Testis (tissue), 2 donors: ENCODE results near the gene COX7B2.

Experiments used
- POLR2A ChIP-seq: fragments of 450-650 bp; IDR thresholded peaks from one replicate; pipeline ENCODE4 v1.6.1; 2017; ENCODE audit warnings: antibody characterized with exemption, mild to moderate bottlenecking, moderate library complexity
- TF ChIP-seq, protein P1 (sequence below), 3 experiments: fragments of 450-650 bp in 2 of 3; fragments of 200-600 bp in 1 of 3; sonication (generic) in 1 of 3; IDR thresholded peaks; one replicate each; pipeline ENCODE4 v1.5.1; 2016 to 2019; ENCODE audit warnings: antibody characterized with exemption in 3 of 3, mild to moderate bottlenecking in 2 of 3, moderate library complexity in 1 of 3

DNA sequence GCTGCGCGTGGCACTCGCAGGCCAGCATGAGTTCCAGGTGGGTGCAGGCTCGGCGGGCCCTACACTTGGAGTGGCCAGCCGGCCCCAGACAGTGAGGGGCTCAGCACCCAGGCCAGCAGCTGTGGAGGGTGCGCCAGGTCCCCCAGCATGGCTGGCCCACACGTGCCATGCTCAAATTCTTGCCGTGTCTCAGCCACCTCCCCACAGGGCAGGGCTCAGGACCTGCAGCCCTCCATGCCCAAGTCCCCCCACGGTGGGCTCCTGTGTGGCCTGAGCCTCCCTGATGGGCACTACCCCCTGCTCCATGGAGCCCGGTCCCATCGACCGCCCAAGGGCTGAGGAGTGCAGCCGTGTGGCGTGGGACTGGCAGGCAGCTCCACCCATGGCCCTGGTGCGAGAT is 210.2 kb downstream of the COX7B2 start:
- TF ChIP-seq, protein P1, sequence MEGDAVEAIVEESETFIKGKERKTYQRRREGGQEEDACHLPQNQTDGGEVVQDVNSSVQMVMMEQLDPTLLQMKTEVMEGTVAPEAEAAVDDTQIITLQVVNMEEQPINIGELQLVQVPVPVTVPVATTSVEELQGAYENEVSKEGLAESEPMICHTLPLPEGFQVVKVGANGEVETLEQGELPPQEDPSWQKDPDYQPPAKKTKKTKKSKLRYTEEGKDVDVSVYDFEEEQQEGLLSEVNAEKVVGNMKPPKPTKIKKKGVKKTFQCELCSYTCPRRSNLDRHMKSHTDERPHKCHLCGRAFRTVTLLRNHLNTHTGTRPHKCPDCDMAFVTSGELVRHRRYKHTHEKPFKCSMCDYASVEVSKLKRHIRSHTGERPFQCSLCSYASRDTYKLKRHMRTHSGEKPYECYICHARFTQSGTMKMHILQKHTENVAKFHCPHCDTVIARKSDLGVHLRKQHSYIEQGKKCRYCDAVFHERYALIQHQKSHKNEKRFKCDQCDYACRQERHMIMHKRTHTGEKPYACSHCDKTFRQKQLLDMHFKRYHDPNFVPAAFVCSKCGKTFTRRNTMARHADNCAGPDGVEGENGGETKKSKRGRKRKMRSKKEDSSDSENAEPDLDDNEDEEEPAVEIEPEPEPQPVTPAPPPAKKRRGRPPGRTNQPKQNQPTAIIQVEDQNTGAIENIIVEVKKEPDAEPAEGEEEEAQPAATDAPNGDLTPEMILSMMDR (IDR thresholded peaks at IDR 0.05), result no peak
- TF ChIP-seq POLR2A, result no peak
